Measurements from ENCODE around the gene ATAD3A.
"Not testable (repeated sequence)": the region's sequence is repeated elsewhere in the genome, so short reads cannot be mapped to it uniquely, and the experiment has no call there.

DNA sequence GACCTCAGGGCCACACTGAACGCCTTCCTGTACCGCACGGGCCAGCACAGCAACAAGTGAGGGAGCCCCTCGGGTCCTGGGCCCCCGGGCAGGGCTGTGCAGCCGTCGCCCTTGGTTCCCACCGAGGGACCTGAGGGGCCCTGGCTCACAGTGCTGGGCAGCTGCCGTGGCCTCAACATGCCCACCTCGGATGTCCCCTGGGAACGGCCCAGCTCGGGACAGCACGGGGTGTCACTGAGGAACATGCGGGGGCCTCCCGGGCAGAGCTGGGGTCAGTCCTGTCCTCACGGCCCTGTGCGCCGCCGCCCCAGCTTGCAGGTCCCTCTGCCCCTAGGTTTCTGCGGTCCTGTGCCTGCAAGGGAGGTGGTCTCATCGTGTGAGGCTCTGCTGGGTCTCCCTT is 14.5 kb downstream of the ATAD3A start:
- TF ChIP-seq, protein P1, sequence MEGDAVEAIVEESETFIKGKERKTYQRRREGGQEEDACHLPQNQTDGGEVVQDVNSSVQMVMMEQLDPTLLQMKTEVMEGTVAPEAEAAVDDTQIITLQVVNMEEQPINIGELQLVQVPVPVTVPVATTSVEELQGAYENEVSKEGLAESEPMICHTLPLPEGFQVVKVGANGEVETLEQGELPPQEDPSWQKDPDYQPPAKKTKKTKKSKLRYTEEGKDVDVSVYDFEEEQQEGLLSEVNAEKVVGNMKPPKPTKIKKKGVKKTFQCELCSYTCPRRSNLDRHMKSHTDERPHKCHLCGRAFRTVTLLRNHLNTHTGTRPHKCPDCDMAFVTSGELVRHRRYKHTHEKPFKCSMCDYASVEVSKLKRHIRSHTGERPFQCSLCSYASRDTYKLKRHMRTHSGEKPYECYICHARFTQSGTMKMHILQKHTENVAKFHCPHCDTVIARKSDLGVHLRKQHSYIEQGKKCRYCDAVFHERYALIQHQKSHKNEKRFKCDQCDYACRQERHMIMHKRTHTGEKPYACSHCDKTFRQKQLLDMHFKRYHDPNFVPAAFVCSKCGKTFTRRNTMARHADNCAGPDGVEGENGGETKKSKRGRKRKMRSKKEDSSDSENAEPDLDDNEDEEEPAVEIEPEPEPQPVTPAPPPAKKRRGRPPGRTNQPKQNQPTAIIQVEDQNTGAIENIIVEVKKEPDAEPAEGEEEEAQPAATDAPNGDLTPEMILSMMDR (IDR thresholded peaks at IDR 0.05), result not testable (repeated sequence)
- TF ChIP-seq POLR2A, EP300 (IDR thresholded peaks at IDR 0.05): not testable (repeated sequence)

Data from ovary (tissue), 3 donors.